Mesendoderm (in vitro differentiated cells): ENCODE measurements around the gene FLNB.

Experiments used
- DNase-seq: peaks from one replicate; pipeline ENCODE4 v3.0.0; 2013
- H2AK5ac ChIP-seq: 2 replicates; pipeline ENCODE4 v1.6.1; 2013; ENCODE audit warnings: low read length, inconsistent platforms
- H2BK120ac ChIP-seq: 2 replicates; pipeline ENCODE4 v1.6.1; 2013; ENCODE audit warnings: low read depth, mild to moderate bottlenecking, low read length, moderate library complexity, mixed read lengths
- H2BK15ac ChIP-seq: replicated peaks from 2 replicates; pipeline ENCODE4 v1.6.1; 2013; ENCODE audit warnings: low read depth, mild to moderate bottlenecking, moderate library complexity
- H2BK5ac ChIP-seq: 2 replicates; pipeline ENCODE4 v1.6.1; 2013; ENCODE audit warnings: low read length, inconsistent platforms
- H3K18ac ChIP-seq: 2 replicates; pipeline ENCODE4 v1.6.1; 2013; ENCODE audit warnings: mild to moderate bottlenecking, low read length, mixed read lengths
- H3K23ac ChIP-seq: one replicate; pipeline ENCODE4 v1.6.1; 2013; ENCODE audit warnings: low read length
- H3K27ac ChIP-seq: 2 replicates; pipeline ENCODE4 v1.5.1; 2013; ENCODE audit warnings: low read depth, mild to moderate bottlenecking, inconsistent platforms, low read length, moderate library complexity
- H3K27me3 ChIP-seq: 2 replicates; pipeline ENCODE4 v1.6.1; 2013; ENCODE audit warnings: low read length, control low read depth, mild to moderate bottlenecking, inconsistent platforms; ENCODE audit not compliant: insufficient read depth, poor library complexity
- H3K36me3 ChIP-seq: 2 replicates; pipeline ENCODE4 v1.6.1; 2013; ENCODE audit warnings: low read length, inconsistent platforms; ENCODE audit not compliant: control insufficient read depth, insufficient read depth
- H3K4ac ChIP-seq: one replicate; pipeline ENCODE4 v1.6.1; 2013; ENCODE audit warnings: low read depth, mild to moderate bottlenecking, low read length, moderate library complexity
- H3K4me1 ChIP-seq: 2 replicates; pipeline ENCODE4 v1.6.1; 2013; ENCODE audit warnings: low read depth, low read length, inconsistent platforms; ENCODE audit not compliant: control insufficient read depth
- H3K4me2 ChIP-seq: 2 replicates; pipeline ENCODE4 v1.6.1; 2013; ENCODE audit warnings: low read length
- H3K4me3 ChIP-seq: 2 replicates; pipeline ENCODE4 v1.5.1; 2013; ENCODE audit warnings: mild to moderate bottlenecking, low read length
- H3K56ac ChIP-seq: one replicate; pipeline ENCODE4 v1.6.1; 2013; ENCODE audit warnings: low read length
- H3K79me1 ChIP-seq: 2 replicates; pipeline ENCODE4 v1.6.1; 2013; ENCODE audit warnings: low read length, inconsistent platforms
- H3K79me2 ChIP-seq: 2 replicates; pipeline ENCODE4 v1.6.1; 2013; ENCODE audit warnings: mild to moderate bottlenecking, low read length; ENCODE audit not compliant: control insufficient read depth, insufficient read depth
- H3K9ac ChIP-seq: 2 replicates; pipeline ENCODE4 v1.6.1; 2013; ENCODE audit warnings: low read length, inconsistent platforms
- H4K5ac ChIP-seq: one replicate; pipeline ENCODE4 v1.6.1; 2013; ENCODE audit warnings: low read length
- H4K8ac ChIP-seq: one replicate; pipeline ENCODE4 v1.6.1; 2013; ENCODE audit warnings: low read depth, mild to moderate bottlenecking, control low read depth, low read length, moderate library complexity
- WGBS: extraction: QIAGEN DNeasy Blood & Tissue Kit; methylation state at CpG from one replicate; pipeline ENCODE4 v1.1.7; 2013; ENCODE audit warnings: low lambda C conversion rate, missing lambda C conversion rate; ENCODE audit not compliant: insufficient coverage; ENCODE audit errors: extremely low coverage; 5-methylcytosine and 5-hydroxymethylcytosine counted together

The FLNB gene

DNA sequence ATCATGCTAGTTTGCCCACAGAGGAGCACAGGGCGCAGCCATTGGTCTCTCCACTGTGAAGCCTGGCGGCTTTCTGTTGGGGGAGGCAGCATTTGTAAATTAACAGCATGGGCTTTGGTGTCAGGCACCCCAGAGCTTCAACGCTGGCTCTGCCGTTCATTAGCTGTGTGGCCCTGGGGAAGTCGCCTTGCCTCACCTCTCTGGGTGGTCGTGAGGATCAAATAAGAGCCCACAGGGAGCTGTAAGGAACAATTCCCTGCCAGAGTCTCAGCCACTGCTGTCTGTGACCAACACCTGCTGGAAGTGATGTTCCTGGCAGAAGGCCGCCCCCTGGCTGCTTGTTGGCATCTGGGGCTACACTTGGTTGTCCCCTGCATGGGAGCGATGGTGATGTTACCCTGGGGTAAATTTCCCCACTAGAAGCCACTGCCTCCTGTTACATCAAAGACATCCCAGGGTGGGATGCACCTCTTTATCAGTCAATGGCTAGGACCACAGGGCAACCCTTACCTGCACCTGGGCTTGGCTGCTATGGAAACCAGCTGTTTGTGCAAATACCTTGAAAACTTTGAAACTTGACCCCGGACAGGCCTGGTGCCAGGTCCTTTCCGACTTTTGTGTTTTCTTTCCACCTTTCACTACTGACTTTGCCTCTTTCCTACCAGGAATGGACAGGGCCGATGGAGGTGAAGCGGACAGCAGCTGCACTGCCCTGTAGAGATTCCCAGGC is 165.6 kb downstream of the FLNB start:
- Histone ChIP-seq H3K27me3 (no peaks in the 10 kb centered on the region), H2BK15ac (no peak overlapping the region), H2BK120ac (no peak overlapping the region), H3K79me2 (no peaks in the 10 kb centered on the region), H4K8ac (no peak overlapping the region), H3K79me1 (no peaks in the 10 kb centered on the region), H3K4me3 (no peak overlapping the region), H2AK5ac (no peak overlapping the region), H3K56ac (no peak overlapping the region), H3K4ac (no peak overlapping the region), H3K36me3 (peaks cover 3% of the 10 kb centered on the region), H3K4me1 (peaks cover 3% of the 10 kb centered on the region), H4K5ac (no peak overlapping the region), H3K18ac (no peak overlapping the region), H3K23ac (no peak overlapping the region), H3K27ac (no peak overlapping the region), H3K4me2 (no peak overlapping the region), H2BK5ac (no peak overlapping the region), H3K9ac (no peak overlapping the region)
- peak; percentile 71 for DNase-seq
- WGBS = no CpG with 5 or more reads among the region's 12 CpGs

DNA sequence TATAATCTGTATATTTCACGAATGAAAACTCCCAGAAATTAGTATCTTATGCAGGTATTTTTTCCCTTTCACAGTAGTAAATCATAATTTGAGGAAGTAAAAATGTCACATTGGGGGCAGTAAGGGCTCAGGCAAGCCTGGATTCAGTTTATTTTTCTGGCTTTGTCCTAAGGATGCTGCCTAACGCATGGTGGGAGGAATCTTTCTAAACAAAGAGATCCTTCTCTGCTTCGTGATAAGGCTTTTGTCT is 166.9 kb downstream of the FLNB start:
- no peak overlapping the region for H2AK5ac ChIP-seq
- peak overlapping the region; percentile 25 for H3K56ac ChIP-seq
- no peak overlapping the region for H3K4ac ChIP-seq
- no peak overlapping the region for H3K18ac ChIP-seq
- no CpG with 5 or more reads among the region's 3 CpGs for WGBS
- H3K27ac ChIP-seq = peak overlapping the region; percentile 8
- H2BK15ac ChIP-seq = no peak overlapping the region
- peaks cover 3% of the 10 kb centered on the region for H3K36me3 ChIP-seq
- H3K9ac ChIP-seq = no peak overlapping the region
- no peak overlapping the region for H3K4me3 ChIP-seq
- H3K79me2 ChIP-seq = no peaks in the 10 kb centered on the region
- no peak overlapping the region for H4K5ac ChIP-seq
- no peaks in the 10 kb centered on the region for H3K27me3 ChIP-seq
- no peak overlapping the region for H3K4me2 ChIP-seq
- no peaks in the 10 kb centered on the region for H3K79me1 ChIP-seq
- peaks cover 3% of the 10 kb centered on the region for H3K4me1 ChIP-seq
- no peak overlapping the region for H3K23ac ChIP-seq
- no peak overlapping the region for H4K8ac ChIP-seq
- no peak overlapping the region for H2BK5ac ChIP-seq
- no peak overlapping the region for H2BK120ac ChIP-seq
- no peak for DNase-seq

GRCh38 chr3:58175437-58176184 is 167.4 kb downstream of the FLNB start:
- H3K23ac ChIP-seq = no peak overlapping the region
- H3K18ac ChIP-seq = no peak overlapping the region
- H3K9ac ChIP-seq = peak overlapping the region; percentile 27
- no peak overlapping the region for H2BK120ac ChIP-seq
- H2BK15ac ChIP-seq = no peak overlapping the region
- H3K4me3 ChIP-seq = no peak overlapping the region
- H4K5ac ChIP-seq = no peak overlapping the region
- no peak overlapping the region for H2BK5ac ChIP-seq
- peaks cover 3% of the 10 kb centered on the region for H3K4me1 ChIP-seq
- H3K27ac ChIP-seq = peak overlapping the region; percentile 8
- H3K36me3 ChIP-seq = peaks cover 1% of the 10 kb centered on the region
- H3K79me1 ChIP-seq = no peaks in the 10 kb centered on the region
- no peak overlapping the region for H3K4me2 ChIP-seq
- H4K8ac ChIP-seq = no peak overlapping the region
- H3K56ac ChIP-seq = peak overlapping the region; percentile 25
- no peak overlapping the region for H2AK5ac ChIP-seq
- H3K79me2 ChIP-seq = no peaks in the 10 kb centered on the region
- no peaks in the 10 kb centered on the region for H3K27me3 ChIP-seq
- DNase-seq = peak; percentile 73
- no CpG with 5 or more reads among the region's 18 CpGs for WGBS
- no peak overlapping the region for H3K4ac ChIP-seq

GRCh38 chr3:58176185-58176530 is 167.9 kb downstream of the FLNB start:
- no peak overlapping the region for H3K27ac ChIP-seq
- H3K23ac ChIP-seq = no peak overlapping the region
- no peak overlapping the region for H2BK120ac ChIP-seq
- H3K4ac ChIP-seq = no peak overlapping the region
- H2BK5ac ChIP-seq = no peak overlapping the region
- no peaks in the 10 kb centered on the region for H3K79me2 ChIP-seq
- H3K56ac ChIP-seq = no peak overlapping the region
- peaks cover 1% of the 10 kb centered on the region for H3K36me3 ChIP-seq
- no peak overlapping the region for H2BK15ac ChIP-seq
- WGBS = no CpG with 5 or more reads among the region's 3 CpGs
- no peaks in the 10 kb centered on the region for H3K79me1 ChIP-seq
- DNase-seq = no peak
- H2AK5ac ChIP-seq = no peak overlapping the region
- H3K18ac ChIP-seq = no peak overlapping the region
- no peak overlapping the region for H3K4me3 ChIP-seq
- no peak overlapping the region for H3K9ac ChIP-seq
- no peaks in the 10 kb centered on the region for H3K27me3 ChIP-seq
- no peak overlapping the region for H3K4me2 ChIP-seq
- peaks cover 3% of the 10 kb centered on the region for H3K4me1 ChIP-seq
- H4K8ac ChIP-seq = no peak overlapping the region
- no peak overlapping the region for H4K5ac ChIP-seq

DNA sequence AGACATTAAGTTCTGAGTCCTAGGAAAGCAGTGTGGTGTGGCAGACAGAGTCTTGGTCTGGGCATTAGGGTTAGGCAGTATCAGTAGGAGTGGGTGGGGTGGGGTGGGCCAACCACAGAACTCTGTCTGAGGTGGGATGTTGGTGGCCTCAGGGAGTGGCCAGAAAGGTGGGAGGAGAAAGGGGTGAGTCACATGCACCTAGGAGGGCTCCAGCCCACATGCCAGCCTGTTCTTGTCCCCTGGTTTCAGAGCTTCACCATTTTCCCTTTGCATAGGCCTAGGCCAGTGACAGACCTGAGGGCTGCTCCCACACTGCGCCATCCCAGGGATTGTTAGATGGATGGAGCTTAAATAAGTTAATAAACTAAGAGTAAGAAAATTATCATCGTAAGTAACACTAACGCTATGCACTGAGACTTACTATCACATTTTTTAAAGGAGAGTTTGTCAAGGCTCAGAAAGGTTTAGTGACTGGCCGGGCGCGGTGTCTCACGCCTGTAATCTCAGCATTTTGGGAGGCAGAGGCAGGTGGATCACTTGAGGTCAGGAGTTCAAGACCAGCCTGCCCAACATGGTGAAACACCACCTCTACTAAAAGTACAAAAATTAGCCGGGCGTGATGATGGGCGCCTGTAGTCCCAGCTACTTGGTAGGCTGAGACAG is 168.7 kb downstream of the FLNB start:
- H4K8ac ChIP-seq = no peak overlapping the region
- no peak overlapping the region for H3K23ac ChIP-seq
- no peaks in the 10 kb centered on the region for H3K36me3 ChIP-seq
- no peak overlapping the region for H2AK5ac ChIP-seq
- no peak overlapping the region for H4K5ac ChIP-seq
- H3K27me3 ChIP-seq = no peaks in the 10 kb centered on the region
- no peak overlapping the region for H3K18ac ChIP-seq
- no peak overlapping the region for H2BK15ac ChIP-seq
- no peak overlapping the region for H3K4me2 ChIP-seq
- no peak overlapping the region for H3K9ac ChIP-seq
- WGBS = no CpG with 5 or more reads among the region's 10 CpGs
- H3K79me2 ChIP-seq = no peaks in the 10 kb centered on the region
- H3K4me3 ChIP-seq = no peak overlapping the region
- DNase-seq = peak; percentile 45
- H3K4me1 ChIP-seq = peaks cover 3% of the 10 kb centered on the region
- H2BK120ac ChIP-seq = no peak overlapping the region
- H3K4ac ChIP-seq = no peak overlapping the region
- H2BK5ac ChIP-seq = no peak overlapping the region
- no peak overlapping the region for H3K56ac ChIP-seq
- H3K79me1 ChIP-seq = no peaks in the 10 kb centered on the region
- no peak overlapping the region for H3K27ac ChIP-seq
